H9 (cell line): ENCODE measurements around the gene GPD2. TPM values are rescaled to one million over a fixed set of nuclear protein-coding genes. Genes with fewer than 3 reads are reported as not detected.

ENCODE experiments used
- DNase-seq: peaks from one replicate; pipeline ENCODE4 v3.0.0-alpha.2; 2017
- H2AFZ ChIP-seq: one replicate; pipeline ENCODE4 v1.6.1; 2013; ENCODE audit warnings: mild to moderate bottlenecking, low read length, control low read depth, moderate library complexity
- H2AK5ac ChIP-seq: 2 replicates; pipeline ENCODE4 v1.6.1; 2013; ENCODE audit warnings: low read length, control low read depth, mixed read lengths; ENCODE audit not compliant: insufficient read length
- H2BK120ac ChIP-seq: one replicate; pipeline ENCODE4 v1.6.1; 2013; ENCODE audit warnings: low read depth, mild to moderate bottlenecking, low read length, control low read depth, inconsistent platforms; ENCODE audit not compliant: poor library complexity, severe bottlenecking
- H2BK12ac ChIP-seq: 2 replicates; pipeline ENCODE4 v1.6.1; 2013; ENCODE audit warnings: low read length, control low read depth, mixed read lengths, low read depth; ENCODE audit not compliant: insufficient read length
- H2BK15ac ChIP-seq: 2 replicates; pipeline ENCODE4 v1.6.1; 2013; ENCODE audit warnings: low read depth, low read length, control low read depth
- H2BK20ac ChIP-seq: one replicate; pipeline ENCODE4 v1.6.1; 2013; ENCODE audit warnings: low read depth, mild to moderate bottlenecking, low read length, control low read depth, inconsistent platforms; ENCODE audit not compliant: poor library complexity, severe bottlenecking
- H2BK5ac ChIP-seq: 2 replicates; pipeline ENCODE4 v1.6.1; 2013; ENCODE audit warnings: low read length, control low read depth, mixed read lengths; ENCODE audit not compliant: insufficient read length
- H3K14ac ChIP-seq: 2 replicates; pipeline ENCODE4 v1.6.1; 2013; ENCODE audit warnings: low read length, control low read depth; ENCODE audit not compliant: insufficient read depth
- H3K18ac ChIP-seq: 2 replicates; pipeline ENCODE4 v1.6.1; 2013; ENCODE audit warnings: low read depth, mild to moderate bottlenecking, mixed read lengths, low read length, control low read depth; ENCODE audit not compliant: insufficient read length
- H3K23ac ChIP-seq: 2 replicates; pipeline ENCODE4 v1.6.1; 2013; ENCODE audit warnings: low read length, control low read depth, mixed read lengths, low read depth; ENCODE audit not compliant: insufficient read length
- H3K23me2 ChIP-seq: 2 replicates; pipeline ENCODE4 v1.6.1; 2013; ENCODE audit warnings: low read depth, mild to moderate bottlenecking, mixed read lengths, low read length, control low read depth; ENCODE audit not compliant: insufficient read length, poor library complexity, severe bottlenecking
- H3K27ac ChIP-seq: 2 replicates; pipeline ENCODE4 v1.5.1; 2013; ENCODE audit warnings: low read length, control low read depth, mixed read lengths, low read depth; ENCODE audit not compliant: insufficient read length
- H3K27me3 ChIP-seq: 2 replicates; pipeline ENCODE4 v1.6.1; 2013; ENCODE audit warnings: low read length, control low read depth, inconsistent platforms; ENCODE audit not compliant: insufficient read depth
- H3K4ac ChIP-seq: 2 replicates; pipeline ENCODE4 v1.6.1; 2013; ENCODE audit warnings: low read depth, mild to moderate bottlenecking, control low read depth, inconsistent platforms, low read length, moderate library complexity
- H3K4me1 ChIP-seq: 2 replicates; pipeline ENCODE4 v1.6.1; 2013; ENCODE audit warnings: low read length, control low read depth, inconsistent platforms; ENCODE audit not compliant: insufficient read depth
- H3K4me2 ChIP-seq: 2 replicates; pipeline ENCODE4 v1.6.1; 2013; ENCODE audit warnings: low read length, control low read depth, mixed read lengths; ENCODE audit not compliant: insufficient read length, insufficient read depth
- H3K56ac ChIP-seq: 2 replicates; pipeline ENCODE4 v1.6.1; 2013; ENCODE audit warnings: low read depth, mild to moderate bottlenecking, mixed read lengths, low read length, control low read depth; ENCODE audit not compliant: insufficient read length
- H3K79me1 ChIP-seq: 2 replicates; pipeline ENCODE4 v1.6.1; 2013; ENCODE audit warnings: low read depth, mild to moderate bottlenecking, moderate library complexity, low read length, control low read depth, inconsistent platforms; ENCODE audit not compliant: insufficient read depth, poor library complexity, severe bottlenecking
- H3K79me2 ChIP-seq: 2 replicates; pipeline ENCODE4 v1.6.1; 2013; ENCODE audit warnings: low read length, control low read depth, inconsistent platforms; ENCODE audit not compliant: insufficient read depth
- H3K9ac ChIP-seq: 2 replicates; pipeline ENCODE4 v1.6.1; 2013; ENCODE audit warnings: low read length, control low read depth, mixed read lengths; ENCODE audit not compliant: insufficient read length; ENCODE audit errors: extremely low read depth
- H3K9me3 ChIP-seq: one replicate; pipeline ENCODE4 v1.6.1; 2013; ENCODE audit warnings: low read depth, low read length, inconsistent platforms; ENCODE audit not compliant: control insufficient read depth
- H3T11ph ChIP-seq: one replicate; pipeline ENCODE4 v1.6.1; 2013; ENCODE audit warnings: mild to moderate bottlenecking, low read length, control low read depth, inconsistent platforms
- H4K20me1 ChIP-seq: one replicate; pipeline ENCODE4 v1.6.1; 2013; ENCODE audit not compliant: control insufficient read depth, insufficient read length, insufficient read depth
- H4K5ac ChIP-seq: 2 replicates; pipeline ENCODE4 v1.6.1; 2013; ENCODE audit warnings: low read depth, mild to moderate bottlenecking, mixed read lengths, low read length, control low read depth; ENCODE audit not compliant: insufficient read length
- H4K8ac ChIP-seq: replicated peaks from 2 replicates; pipeline ENCODE4 v1.6.1; 2013; ENCODE audit warnings: low read length, control low read depth, mixed read lengths, low read depth; ENCODE audit not compliant: insufficient read length
- H4K91ac ChIP-seq: 2 replicates; pipeline ENCODE4 v1.6.1; 2013; ENCODE audit warnings: low read depth, mild to moderate bottlenecking, moderate library complexity, mixed read lengths, low read length, control low read depth; ENCODE audit not compliant: insufficient read length
- H3K27ac Mint-ChIP-seq, 3 experiments: 2 replicates in 2 of 3; 3 replicates in 1 of 3; pipeline ENCODE4 v1.8.0; 2020 to 2021; ENCODE audit warnings: mixed read lengths in 3 of 3, mild to moderate bottlenecking in 1 of 3, moderate library complexity in 1 of 3
- H3K27me3 Mint-ChIP-seq: 2 replicates; pipeline ENCODE4 v1.8.0; 2021; ENCODE audit warnings: low read depth, mild to moderate bottlenecking, moderate library complexity, mixed read lengths
- H3K36me3 Mint-ChIP-seq, 3 experiments: 2 replicates in 2 of 3; 3 replicates in 1 of 3; pipeline ENCODE4 v1.8.0; 2020 to 2021; ENCODE audit warnings: low read depth in 3 of 3, mixed read lengths in 3 of 3; ENCODE audit not compliant: insufficient read depth in 1 of 3
- H3K4me1 Mint-ChIP-seq, 2 experiments: 2 replicates each; pipeline ENCODE4 v1.8.0; 2020; ENCODE audit warnings: mixed read lengths in 2 of 2
- H3K4me3 Mint-ChIP-seq, 2 experiments: 2 replicates in 1 of 2; 3 replicates in 1 of 2; pipeline ENCODE4 v1.8.0; 2020 to 2021; ENCODE audit warnings: mild to moderate bottlenecking in 2 of 2, mixed read lengths in 2 of 2, moderate library complexity in 1 of 2
- H3K9me3 Mint-ChIP-seq, 2 experiments: 2 replicates in 1 of 2; 3 replicates in 1 of 2; pipeline ENCODE4 v1.8.0; 2020; ENCODE audit warnings: mild to moderate bottlenecking in 2 of 2, mixed read lengths in 2 of 2, moderate library complexity in 1 of 2
- WGBS: extraction: QIAGEN DNeasy Blood & Tissue Kit; methylation state at CpG from one replicate; pipeline ENCODE4 v1.1.7; 2013; ENCODE audit warnings: missing lambda C conversion rate, low lambda C conversion rate, mixed read lengths; ENCODE audit not compliant: insufficient read length; ENCODE audit errors: extremely low coverage; 5-methylcytosine and 5-hydroxymethylcytosine counted together
- total RNA-seq: library from RNA; stranded (reverse); gene quantifications from 2 replicates; pipeline ENCODE4 v1.2.1, GENCODE V29; 2021
- TF ChIP-seq, protein P1 (sequence below): fragments of 200-600 bp; sonication (generic); conservative IDR thresholded peaks from 3 replicates; pipeline ENCODE4 v1.8.0; 2021; ENCODE audit warnings: antibody characterized with exemption, mild to moderate bottlenecking

The GPD2 gene
- total RNA-seq, 1 experiment from 2014 or later = 46.0 TPM

DNA sequence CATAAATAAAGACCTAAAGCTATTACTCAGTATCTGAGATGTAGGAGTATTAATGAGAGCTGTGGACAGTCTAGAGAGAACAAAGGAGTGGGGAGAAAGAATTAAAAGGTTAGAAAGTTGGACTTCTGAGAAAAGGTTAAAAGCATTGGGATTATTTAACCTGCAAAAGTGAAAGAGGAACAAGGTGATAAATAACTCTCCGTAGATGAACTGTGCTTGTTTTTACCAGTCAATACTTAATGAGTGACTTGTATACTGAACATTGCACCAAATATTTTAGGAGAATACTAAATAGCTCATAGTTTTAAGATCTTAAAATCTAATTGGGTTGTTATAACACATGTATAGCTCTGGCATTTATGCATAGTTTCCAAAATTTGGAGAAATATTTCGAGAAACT is 137.5 kb downstream of the GPD2 start:
- Histone ChIP-seq H4K8ac (no peak overlapping the region), H4K91ac (no peak overlapping the region), H3K9me3 (no peaks in the 10 kb centered on the region), H2BK12ac (no peak overlapping the region), H3T11ph (no peak overlapping the region), H3K18ac (no peak overlapping the region), H2AFZ (no peak overlapping the region), H3K27me3 (no peaks in the 10 kb centered on the region), H3K27ac (no peak overlapping the region), H2BK20ac (no peak overlapping the region), H2AK5ac (no peak overlapping the region), H3K9ac (no peak overlapping the region), H3K4me1 (no peaks in the 10 kb centered on the region), H4K20me1 (no peaks in the 10 kb centered on the region), H3K14ac (no peak overlapping the region), H2BK15ac (no peak overlapping the region), H3K23me2 (no peaks in the 10 kb centered on the region), H4K5ac (no peak overlapping the region), H2BK5ac (no peak overlapping the region), H3K79me1 (no peaks in the 10 kb centered on the region), H3K4me2 (no peak overlapping the region), H3K79me2 (no peaks in the 10 kb centered on the region), H2BK120ac (no peak overlapping the region), H3K4ac (no peak overlapping the region), H3K23ac (no peak overlapping the region), H3K56ac (no peak overlapping the region)
- Mint-ChIP-seq H3K9me3 (no peaks in the 10 kb centered on the region; a peak in 1 of 5 replicates), H3K27me3 (no peaks in the 10 kb centered on the region), H3K27ac (no peak overlapping the region; a peak in 1 of 7 replicates), H3K36me3 (peaks cover 10 to 13% (median 10%) of the 10 kb centered on the region in 3 experiments; a peak in 4 of 7 replicates), H3K4me3 (no peak overlapping the region), H3K4me1 (peaks cover 6% of the 10 kb centered on the region in 2 experiments; a peak in 3 of 4 replicates)
- no CpG with 5 or more reads among the region's 2 CpGs for WGBS
- TF ChIP-seq, protein P1, sequence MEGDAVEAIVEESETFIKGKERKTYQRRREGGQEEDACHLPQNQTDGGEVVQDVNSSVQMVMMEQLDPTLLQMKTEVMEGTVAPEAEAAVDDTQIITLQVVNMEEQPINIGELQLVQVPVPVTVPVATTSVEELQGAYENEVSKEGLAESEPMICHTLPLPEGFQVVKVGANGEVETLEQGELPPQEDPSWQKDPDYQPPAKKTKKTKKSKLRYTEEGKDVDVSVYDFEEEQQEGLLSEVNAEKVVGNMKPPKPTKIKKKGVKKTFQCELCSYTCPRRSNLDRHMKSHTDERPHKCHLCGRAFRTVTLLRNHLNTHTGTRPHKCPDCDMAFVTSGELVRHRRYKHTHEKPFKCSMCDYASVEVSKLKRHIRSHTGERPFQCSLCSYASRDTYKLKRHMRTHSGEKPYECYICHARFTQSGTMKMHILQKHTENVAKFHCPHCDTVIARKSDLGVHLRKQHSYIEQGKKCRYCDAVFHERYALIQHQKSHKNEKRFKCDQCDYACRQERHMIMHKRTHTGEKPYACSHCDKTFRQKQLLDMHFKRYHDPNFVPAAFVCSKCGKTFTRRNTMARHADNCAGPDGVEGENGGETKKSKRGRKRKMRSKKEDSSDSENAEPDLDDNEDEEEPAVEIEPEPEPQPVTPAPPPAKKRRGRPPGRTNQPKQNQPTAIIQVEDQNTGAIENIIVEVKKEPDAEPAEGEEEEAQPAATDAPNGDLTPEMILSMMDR = no peak
- no peak for DNase-seq
